ENCODE data around the gene NAALADL2. TPM values are rescaled to one million over a fixed set of nuclear protein-coding genes. Genes with fewer than 3 reads are reported as not detected.

The NAALADL2 gene
- total and polyA plus RNA-seq, 9 of the 15 experiments (the other 6 are each of a cell fraction or from before 2014, with no cell fraction given) = 0.29 to 1.1 (median 0.79) TPM; not detected in 1

DNA sequence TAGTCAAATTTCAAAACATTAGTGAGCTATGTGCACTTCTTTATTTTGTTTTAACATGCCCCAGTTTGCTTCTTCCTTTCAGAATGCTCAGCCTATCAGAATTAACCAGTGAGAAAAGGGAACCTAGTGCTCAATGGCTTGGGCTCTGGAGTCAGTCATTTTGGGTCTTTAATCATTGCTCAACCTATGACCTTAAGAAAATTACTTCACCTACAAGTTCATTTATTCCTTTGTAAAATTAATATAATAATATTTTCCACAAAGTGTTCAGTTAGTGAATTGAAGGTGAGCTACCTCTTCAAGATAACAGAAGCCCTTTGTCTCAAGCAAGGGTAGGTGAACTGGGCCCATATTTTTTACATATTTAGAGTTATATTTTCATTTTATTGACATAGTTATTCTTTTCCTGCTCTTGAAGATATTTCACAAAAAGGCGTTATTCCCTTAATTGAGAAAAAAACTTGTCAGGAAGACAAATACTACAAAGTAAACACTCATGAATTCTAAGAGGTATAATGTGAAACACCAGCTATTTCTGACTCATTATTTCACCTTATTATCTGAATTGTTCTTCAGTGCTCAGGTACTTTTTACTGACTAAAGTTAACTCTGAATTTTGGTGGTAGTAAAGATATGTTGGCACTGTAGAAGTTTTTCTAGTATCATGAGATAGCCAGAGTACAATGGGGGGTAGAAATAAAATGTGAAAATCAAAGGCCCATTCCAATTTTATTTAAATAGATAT lies 415.5 kb downstream of the NAALADL2 start (continued):
- TF ChIP-seq, protein P1, sequence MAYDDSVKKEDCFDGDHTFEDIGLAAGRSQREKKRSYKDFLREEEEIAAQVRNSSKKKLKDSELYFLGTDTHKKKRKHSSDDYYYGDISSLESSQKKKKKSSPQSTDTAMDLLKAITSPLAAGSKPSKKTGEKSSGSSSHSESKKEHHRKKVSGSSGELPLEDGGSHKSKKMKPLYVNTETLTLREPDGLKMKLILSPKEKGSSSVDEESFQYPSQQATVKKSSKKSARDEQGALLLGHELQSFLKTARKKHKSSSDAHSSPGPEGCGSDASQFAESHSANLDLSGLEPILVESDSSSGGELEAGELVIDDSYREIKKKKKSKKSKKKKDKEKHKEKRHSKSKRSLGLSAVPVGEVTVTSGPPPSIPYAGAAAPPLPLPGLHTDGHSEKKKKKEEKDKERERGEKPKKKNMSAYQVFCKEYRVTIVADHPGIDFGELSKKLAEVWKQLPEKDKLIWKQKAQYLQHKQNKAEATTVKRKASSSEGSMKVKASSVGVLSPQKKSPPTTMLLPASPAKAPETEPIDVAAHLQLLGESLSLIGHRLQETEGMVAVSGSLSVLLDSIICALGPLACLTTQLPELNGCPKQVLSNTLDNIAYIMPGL (CRISPR knock-in tag; IDR thresholded peaks at IDR 0.05) = no peak
- no peak for TF ChIP-seq IFI16 (CRISPR knock-in tag; IDR thresholded peaks at IDR 0.05)
- TF ChIP-seq ZNF699 (CRISPR knock-in tag; IDR thresholded peaks at IDR 0.05; ENCODE audit: insufficient replicate concordance) = no peak
- no peak for TF ChIP-seq RUNX1 (IDR thresholded peaks at IDR 0.05; ENCODE audit: low read depth)
- TF ChIP-seq FOXA3 (CRISPR knock-in tag; conservative IDR thresholded peaks at IDR 0.05 in 1 of 2, IDR thresholded peaks at IDR 0.05 in 1 of 2) = no peak

DNA sequence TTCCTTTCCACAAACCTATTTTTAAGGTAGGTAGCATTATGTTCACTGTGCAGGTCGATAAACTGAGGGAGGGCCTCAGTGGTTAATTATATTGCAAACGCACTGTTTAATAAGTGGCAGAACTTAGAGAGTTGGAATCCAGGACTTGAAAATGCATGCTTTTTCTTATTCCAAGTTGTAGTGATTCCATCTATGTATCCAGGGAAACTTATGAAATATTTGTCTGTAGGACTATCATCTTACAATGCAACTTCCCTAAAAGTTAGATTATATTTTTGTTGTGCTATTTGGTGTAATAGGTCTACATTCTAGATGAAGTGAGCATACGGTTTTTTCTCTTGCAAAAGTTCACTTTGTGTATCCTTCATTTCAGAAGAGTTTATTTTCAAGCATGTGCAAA lies 419.5 kb downstream of the NAALADL2 start:
- in situ Hi-C loops (cut with MboI) = loop anchor here (25.0 kb wide), 1 partner anchor 1941 kb away; no protein-coding TSS in a partner anchor
- intact Hi-C loops (cut with micrococcal nuclease) = no loop called here
- Histone ChIP-seq H3K4me3 (no peak overlapping the region), H3K9me3 (replicated peaks; ENCODE audit: control insufficient read depth, insufficient read depth, low read depth, low read length) (no peaks in the 10 kb centered on the region), H3K36me3 (ENCODE audit: control insufficient read depth, insufficient read depth, low read length) (no peaks in the 10 kb centered on the region), H4K20me1 (replicated peaks; ENCODE audit: control insufficient read depth, insufficient read depth, low read length) (no peaks in the 10 kb centered on the region), H3K79me2 (ENCODE audit: control insufficient read depth, insufficient read depth, low read length) (no peaks in the 10 kb centered on the region), H2AFZ (ENCODE audit: low read depth, low read length) (no peak overlapping the region), H3K27me3 (ENCODE audit: control insufficient read depth in 2 of 2, insufficient read depth in 2 of 2, low read length in 2 of 2) (no peaks in the 10 kb centered on the region), H3K9me1 (ENCODE audit: control insufficient read depth, insufficient read depth, low read length) (no peaks in the 10 kb centered on the region), H3K27ac (ENCODE audit: extremely low read depth, low read depth, low read length) (no peak overlapping the region), H3K4me1 (replicated peaks in 1 of 2; ENCODE audit: control insufficient read depth in 2 of 2, insufficient read depth in 2 of 2, low read length in 2 of 2) (no peaks in the 10 kb centered on the region), H3K4me2 (ENCODE audit: insufficient read depth, low read length) (no peak overlapping the region), H3K9ac (ENCODE audit: insufficient read depth in 1 of 2, low read depth in 2 of 2, low read length in 2 of 2) (no peak overlapping the region)
- TF ChIP-seq BHLHE40 (IDR thresholded peaks at IDR 0.05; ENCODE audit: low read length) = no peak
- TF ChIP-seq ZKSCAN3 (CRISPR knock-in tag; IDR thresholded peaks at IDR 0.05) = no peak
- ChIA-PET CTCF (ENCODE audit: low intra/inter-chr PET ratio) (no interaction called here), POLR2A (no interaction called here)
- FAIRE-seq (no peak), ATAC-seq (no peak), DNase-seq (ENCODE audit: extremely low read depth in 1 of 4, low spot score in 3 of 4) (no peak)
- no TSS peak for BruUV-seq (replicated peaks)
- 0% methylated on average over 3 of the region's 3 CpGs for WGBS (ENCODE audit: insufficient coverage, low coverage, missing lambda C conversion rate)
